NCI-H82 (cell line): ENCODE data around the gene UBE2Z.
"Not testable (repeated sequence)": the region's sequence is repeated elsewhere in the genome, so short reads cannot be mapped to it uniquely, and the experiment has no call there.

Experiments used
- DNase-seq: peaks from one replicate; lab custom pipeline; 2025; lab: John Stamatoyannopoulos, UW

UBE2Z gene

DNA sequence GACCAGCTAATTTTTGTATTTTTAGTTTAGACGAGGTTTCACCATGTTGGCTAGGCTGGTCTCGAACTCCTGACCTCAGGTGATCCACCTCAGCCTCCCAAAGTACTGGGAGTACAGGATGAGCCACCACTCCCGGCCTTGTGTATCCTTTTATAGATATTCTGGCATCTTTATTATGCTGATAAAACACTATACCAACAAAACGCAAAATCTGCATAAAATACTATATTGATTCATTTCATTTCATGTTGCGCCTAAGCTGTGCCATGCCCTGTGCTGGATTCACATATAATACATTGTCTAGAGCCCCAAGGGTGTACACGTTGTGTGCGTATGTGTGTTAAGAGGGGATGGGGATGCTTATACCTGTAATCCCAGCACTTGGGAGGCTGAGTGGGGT, 3.8 kb upstream of the UBE2Z start:
- no peak for DNase-seq

DNA sequence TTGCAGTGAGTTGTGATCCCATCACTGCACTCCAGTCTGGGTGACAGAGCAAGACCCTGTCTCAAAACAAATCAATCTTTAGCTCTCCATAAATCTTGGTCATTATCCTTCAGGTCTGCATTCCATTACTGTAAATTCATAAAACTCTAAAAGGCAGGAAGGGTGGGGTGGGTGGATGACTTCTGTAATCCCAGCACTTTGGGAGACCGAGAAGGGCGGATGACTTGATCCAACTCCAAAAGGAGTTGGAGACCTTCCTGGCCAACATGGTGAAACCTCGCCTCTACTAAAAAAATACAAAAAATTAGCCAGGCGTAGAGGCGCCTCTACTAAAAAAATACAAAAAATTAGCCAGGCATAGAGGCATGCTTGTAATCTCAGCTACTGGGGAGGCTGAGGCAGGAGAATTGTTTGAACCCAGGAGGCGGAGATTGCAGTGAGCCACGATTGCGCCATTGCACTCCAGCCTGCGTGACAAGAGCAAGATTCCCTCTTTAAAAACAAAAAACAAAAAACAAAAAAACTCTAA, 2.2 kb upstream of the UBE2Z start:
- no peak for DNase-seq

DNA sequence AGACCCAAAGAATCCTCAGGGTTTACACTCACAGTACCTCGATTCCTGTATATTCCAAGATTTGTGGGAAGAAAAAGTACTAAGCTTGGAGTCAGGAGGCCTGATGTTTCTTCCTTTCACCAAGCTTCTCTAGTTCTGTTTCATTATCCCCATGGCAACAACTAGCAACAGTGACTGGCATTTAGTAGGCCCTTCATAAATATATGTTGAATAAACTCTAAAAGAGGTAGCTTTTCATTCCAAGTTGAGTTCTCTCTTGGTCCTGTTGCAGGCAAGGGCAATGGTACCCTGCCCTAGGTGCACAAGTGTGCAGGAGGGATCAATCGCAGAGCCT, 527 bp upstream of the UBE2Z start:
- DNase-seq = peak; percentile 74

DNA sequence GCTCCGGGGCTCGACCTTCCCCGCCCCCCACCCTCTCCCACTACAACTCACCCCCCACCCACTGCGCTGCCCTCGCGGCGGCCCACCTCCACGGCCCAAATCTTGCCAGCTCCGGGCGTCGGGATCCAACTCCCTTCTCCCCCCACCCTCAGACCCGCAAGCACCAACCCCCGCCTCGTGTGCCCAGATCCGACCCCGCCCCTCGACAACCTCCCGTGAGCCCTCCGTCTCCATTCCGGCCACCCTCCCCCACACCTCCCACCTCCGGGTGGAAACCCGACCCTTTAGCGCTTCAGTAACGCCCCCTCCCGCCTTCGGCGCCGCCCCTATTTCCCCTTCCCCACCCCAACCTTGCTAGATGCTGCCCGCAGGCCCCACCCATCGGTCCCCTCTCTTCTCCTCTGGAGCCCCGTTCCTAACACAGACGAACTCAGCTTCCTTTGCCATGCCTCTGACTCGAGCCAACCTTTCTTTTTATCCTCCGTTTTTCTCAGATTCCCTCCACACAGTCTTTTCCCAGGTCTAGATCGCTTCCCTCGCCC, 717 bp downstream of the UBE2Z start:
- DNase-seq = peak; percentile 99

DNA sequence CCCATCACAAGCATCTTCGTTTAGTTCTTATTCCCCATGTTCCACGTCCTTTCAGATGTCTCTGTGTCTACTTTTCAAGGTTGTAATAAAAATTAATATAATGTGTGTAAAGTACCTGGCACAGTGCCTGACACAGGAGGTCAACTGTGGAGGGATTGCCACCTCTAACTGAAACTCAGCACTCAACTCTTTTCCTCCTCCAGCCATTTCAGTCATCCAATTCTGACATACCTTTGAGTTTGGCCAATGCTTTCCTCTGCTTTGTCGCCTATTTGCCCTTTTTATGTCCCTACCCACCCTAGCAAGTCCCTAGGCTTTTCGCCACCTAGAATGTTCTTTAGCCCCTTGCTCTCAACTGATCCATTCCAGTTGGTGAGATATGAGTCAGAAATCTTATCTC, 1.6 kb downstream of the UBE2Z start:
- DNase-seq = no peak

DNA sequence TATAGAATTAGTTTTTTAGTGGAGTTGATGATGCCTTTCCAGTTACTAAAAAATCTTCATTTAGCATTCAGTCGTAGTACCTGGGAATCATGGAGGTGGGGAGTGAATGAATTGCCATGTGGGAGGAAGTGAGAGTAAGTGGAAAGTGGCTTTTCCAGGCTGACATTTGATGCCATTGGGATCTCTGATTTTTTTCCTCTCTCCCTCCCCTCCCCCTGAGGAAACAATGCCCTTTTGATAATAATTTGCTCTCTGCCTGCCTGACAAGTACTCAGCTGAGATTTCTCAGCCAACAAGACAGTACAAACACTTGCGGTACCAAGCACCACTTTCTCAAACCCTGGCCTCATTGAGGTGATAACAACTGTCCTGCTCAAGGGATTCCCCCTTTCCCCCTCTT, 2.2 kb downstream of the UBE2Z start:
- no peak for DNase-seq

DNA sequence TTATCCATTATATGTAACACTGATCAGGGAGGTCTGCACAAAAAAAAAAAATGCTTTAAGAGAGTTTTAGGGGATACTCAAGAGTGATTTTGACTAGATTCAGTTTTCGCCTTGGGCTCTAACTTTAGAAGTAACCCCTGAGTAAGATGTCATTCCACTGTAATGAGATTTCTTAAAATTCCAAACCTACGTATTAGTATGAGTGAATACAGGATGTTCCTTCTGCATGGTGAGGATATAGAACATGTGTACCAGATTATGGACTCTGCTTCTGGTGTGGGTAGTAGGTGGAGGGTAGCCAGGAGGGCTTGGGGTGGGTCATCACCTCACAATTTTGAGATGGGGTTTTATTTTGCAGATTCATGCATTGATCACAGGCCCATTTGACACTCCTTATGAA, 4.3 kb downstream of the UBE2Z start:
- no peak for DNase-seq

DNA sequence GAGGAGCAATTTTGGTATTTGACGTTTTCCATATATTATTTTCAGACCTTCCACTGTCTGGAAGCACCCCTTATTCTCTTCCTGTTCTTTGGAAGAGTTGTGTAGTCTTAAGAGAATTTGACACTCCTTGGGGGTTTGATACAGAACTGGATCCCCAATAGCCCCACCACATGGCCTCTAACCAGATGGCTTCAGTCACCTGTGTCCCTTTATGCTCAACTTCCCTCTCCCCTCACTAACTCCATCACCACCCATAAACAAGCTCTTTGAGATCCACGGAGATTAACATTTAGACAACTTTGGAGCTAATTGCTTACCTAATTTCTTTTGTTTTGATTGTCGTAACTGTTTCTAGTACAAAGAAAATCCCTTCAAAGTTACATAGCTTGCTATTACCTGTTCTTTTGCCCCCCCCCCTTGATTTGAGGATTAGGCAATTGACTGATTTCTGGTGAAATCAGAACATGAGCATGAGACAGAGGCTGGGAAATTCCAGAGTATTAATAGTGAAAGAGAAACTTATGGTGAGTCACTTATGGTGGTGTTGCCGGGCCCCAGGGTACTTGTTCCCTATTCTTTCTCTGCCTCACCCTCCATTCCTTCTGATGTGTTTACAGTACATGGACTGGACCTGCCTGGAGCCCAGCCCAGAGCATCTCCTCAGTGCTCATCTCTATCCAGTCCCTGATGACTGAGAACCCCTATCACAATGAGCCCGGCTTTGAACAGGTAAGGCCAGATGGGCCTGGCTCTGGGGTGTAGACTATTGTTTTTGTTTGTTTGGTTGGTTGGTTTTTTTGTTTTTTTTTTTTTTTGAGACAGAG, 7.5 kb downstream of the UBE2Z start:
- no peak for DNase-seq

DNA sequence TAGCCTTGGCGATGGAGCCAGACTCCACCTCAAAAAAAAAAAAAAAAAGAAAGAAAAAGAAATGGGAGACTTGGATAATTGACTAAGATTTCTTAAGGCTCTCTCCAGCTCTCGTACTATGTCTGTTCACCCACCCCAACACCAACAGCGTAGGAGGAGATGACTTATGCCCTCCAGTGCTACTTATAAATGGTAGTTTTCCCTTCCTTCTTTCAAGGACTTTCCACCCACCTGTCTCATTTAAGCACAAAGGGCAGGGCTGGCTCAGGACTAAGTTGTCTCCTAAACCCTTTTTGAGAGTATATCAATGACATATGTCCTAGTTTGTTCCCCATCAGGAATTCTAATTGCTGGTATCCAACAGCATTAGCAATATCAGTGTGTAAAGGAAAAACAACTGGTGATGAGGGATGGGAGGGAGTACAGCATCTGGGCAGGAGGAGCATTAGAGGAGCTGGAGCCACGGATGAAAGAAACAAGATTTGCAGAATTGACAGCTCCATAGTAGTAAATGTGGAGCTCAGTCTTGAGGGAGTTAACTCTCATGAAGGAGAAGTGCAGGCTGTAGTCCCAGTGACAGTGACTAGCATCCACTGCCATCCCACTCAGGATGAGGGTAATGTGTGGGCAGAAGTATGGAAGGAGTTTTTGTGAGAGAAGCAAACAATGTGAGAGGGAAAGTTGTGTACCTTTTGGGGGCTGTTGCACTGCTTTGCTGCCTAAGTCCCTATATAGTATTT, 17.2 kb downstream of the UBE2Z start:
- DNase-seq = no peak

DNA sequence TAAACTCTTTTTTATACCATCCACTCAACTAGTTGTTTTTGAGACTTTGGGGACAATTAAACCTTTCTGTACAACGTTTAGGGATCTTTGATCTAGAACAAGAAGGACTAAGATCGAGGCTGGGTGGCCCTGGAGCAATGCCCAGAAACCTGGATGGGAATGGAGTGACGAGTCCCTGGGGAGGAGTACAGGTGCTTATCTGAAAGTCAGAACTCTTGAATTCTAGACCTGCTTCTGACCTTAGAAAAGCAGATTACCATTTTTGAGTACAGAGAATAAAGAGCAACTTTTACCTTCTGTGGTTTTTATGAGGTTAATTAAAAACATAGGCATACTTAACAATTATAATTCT, 17.8 kb downstream of the UBE2Z start:
- no peak for DNase-seq

DNA sequence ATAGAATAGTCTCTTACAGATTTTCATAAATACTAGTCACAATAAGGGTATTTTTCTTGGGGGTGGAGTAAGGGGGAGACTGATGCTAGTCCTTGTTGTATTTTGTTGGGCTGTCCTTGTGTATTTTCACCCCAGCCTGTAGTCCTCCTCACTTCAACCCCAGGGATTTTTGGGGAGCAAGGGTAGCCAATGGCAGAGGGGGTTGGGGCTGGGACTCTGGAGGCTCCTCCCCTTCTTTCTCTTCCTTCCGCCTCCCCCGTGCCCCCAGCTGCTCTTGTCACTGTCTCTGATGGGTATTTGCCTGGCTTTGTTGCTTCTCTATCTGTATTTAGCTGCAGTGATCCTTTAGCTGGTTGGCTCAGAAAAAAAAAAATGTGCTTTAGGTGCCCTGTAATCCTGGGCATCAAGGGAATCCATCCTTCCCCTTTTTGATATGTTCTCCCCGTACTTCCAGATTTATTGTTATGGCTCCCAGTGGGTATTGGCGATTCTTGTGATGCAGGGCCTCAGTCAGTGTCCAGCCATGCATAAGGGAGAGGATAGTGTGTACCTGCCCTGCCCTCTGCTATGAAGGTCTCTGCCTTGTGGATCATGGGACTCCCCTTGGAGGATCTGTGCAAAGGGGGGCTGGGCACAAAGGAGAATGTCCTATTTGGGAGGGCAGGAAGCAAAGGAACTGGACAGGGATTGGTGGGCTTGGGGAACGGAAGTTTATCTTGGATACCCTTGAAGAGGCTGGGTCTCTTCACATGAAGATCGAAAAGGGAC, 20.0 kb downstream of the UBE2Z start:
- no peak for DNase-seq

DNA sequence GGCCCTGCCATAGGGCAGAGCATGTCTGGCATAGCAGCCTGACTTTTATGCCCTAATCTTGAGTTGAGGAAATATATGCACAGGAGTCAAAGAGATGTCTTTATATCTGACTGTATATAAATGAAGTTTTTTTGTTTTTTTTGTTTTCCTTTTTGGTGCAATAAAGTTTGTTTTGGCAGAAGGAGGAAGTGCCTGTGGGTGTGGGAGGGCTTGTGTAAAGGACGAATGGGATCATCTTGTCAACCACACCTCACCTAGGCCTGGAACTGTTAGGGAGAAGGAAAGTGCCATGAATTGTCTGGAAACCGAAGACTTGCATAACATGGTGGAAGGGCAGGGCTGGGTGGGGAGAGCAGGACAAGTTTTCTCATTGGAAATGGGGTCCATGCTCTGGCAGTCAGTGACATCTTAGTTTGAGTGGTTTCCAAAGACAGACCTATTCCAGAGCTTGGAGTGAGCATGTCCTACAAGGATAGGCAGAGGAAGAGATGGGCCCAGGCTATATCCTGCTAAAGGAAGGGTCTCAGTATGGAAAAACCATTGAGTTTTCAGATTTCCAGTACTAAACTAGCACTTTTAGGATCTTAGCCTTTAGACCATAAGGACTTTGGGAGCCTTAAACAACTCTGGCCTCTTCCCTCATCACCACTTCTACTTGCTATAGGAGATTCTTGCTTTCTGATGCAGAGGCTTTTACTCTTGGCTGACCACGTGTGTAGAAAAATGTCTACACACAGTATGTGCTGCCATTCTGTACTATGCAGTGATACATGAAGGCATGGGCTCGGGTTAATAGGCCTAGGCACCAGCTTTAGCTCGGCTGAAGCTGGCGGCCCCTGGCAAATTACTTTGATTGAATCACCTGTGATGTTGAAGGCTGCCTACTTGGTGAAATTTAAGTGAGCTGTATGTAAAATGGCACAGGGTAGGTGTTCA, 20.9 kb downstream of the UBE2Z start:
- DNase-seq = no peak

DNA sequence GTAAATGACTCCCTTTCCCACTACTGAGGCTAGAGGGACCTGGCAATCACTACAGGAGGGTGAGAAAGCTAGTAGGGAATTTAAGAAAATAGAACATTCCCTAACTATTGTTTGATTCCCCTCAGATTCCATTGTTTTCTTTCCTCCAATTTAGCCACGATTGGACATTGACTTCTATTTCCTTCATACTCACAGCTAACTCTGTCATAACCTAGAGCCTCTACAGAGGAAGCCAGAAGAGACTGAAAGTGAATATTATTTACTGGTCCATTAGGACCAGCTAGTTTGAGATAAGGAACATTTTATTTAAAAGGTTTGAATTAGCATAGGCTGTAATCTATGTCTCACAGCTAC, 21.6 kb downstream of the UBE2Z start:
- no peak for DNase-seq

DNA sequence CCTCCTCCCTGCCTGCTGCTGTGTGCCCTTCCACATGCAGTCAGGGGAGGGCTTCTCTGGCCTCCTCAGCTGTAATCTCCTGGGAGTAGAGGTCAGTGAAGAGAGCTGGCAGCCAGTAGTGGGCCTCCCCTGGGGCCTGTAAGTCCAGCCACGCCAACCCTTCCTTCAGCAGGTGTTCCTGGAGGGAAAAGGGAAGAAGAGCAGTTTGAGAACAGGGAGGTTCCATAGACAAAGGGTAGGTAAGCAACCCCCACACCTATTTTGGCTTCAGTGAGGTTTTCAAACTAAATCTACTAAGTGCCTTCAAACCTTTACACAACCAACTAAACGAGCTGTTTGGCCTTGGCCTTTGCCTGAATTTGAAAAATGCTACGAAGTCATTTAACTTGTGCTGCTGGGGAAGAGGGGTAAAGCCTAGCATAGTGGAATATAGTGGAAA, 22.2 kb downstream of the UBE2Z start:
- DNase-seq = peak; percentile 42

DNA sequence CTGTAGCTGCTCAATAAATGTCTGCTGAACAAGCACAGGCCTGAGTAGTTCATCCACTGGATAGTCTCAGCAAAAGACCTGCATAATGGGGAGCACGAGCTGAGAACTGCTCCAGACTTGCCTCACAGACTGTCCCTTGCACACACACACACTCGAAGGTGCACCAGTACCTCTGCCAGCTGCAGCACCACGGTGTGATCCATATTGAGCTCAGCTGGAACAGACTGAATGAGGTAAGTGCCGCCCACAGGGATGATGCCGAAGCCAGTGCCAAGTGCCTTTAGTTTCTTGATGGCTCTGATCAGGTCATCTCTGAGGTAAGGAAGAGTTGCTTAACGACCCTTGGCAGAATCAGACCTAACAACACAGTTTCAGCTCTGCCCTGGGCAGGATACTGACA, 24.8 kb downstream of the UBE2Z start:
- DNase-seq = no peak

DNA sequence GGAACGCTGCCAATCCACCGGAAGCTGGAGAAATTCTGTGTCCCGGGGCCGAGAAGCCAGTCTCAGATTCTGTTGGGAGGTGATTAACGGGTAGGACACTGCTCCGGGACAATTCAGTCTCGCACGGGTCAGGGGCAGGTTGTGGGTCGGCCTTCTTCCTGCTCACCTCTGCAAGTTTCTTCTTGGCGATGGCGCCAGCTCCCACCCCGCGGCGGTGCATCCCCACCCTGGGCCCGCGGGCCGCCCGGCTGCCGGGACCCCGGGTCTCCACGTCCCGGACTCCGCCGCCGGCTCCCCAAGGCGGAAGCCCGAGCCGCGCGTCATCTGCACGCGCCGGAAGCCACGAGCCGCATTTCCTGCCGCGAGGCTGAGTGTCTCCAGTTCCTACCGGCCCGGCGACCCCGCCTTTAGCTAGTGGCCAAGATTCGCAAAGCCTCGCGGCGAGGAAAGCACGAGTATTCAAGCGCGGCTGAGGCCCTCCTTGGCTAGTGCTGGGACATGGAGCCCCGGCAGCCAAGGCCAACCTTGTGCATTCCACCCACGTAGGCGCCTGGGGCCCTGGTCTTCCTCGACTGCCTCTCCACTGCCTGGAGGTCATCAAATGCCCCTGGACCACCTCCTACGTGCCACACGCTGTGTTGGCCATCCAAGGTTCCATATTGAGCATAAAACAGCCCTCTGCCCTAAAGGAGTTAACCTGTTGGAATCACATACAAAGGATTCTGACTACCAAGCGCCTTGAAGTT, 36.5 kb downstream of the UBE2Z start, which contains the start of gene SNF8:
SNF8 (minus strand) TSS at position 328 of the 746 bp plus-strand sequence; CDS start at position 220, 108 bp downstream.
- peak; percentile 97 for DNase-seq

DNA sequence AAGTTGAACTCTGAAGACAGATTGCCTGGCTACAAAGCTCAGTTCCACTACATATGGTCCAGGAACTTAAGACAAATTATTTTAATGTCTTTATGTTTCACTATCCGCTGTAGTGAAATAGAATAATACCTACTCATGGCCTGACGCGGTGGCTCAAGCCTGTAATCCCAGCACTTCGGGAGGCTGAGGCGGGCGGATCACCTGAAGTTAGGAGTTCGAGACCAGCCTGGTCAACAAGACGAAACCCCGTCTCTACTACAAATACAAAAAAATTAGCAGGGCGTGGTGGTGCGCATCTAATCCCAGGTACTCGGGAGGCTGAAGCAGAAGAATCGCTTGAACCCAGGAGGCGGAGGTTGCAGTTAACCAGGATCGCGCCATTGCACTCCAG, 37.0 kb downstream of the UBE2Z start:
- not testable (repeated sequence) for DNase-seq

DNA sequence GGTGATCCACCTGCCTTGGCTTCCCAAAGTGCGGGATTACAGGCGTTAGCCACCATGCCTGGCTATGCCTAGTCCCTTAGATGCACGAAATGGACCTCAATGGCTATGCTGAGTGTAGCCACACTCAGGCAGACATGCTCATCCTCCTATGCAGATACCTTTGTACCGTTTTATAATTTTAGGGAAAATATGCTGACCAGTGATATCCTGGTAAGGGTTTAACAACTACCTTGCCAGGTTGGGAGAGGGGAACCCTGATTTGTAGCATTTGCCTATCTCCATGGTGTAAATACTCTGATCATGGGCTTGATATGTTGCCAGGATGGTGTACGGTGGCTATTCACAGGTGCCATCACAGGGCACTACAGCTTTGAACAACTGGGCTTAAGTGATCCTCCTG, 43.4 kb downstream of the UBE2Z start:
- DNase-seq = no peak

DNA sequence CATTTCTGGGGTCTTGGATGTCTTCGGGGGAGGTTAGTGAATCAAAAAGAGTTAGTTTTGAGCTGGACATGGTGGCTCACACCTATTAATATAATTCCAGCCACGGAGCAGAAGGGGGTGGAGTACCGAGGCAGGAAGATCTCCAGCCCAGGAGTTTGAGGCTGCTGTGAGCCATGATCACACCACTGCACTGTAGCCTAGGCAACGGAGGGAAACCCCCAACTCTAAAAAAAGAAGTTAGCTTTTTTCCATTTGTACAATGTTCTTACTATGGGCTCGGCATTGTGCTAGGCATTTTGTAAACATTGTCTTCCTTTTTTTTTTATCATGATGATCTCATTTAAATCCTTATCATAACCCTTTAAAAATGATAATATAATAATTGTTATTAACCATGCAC, 44.7 kb downstream of the UBE2Z start:
- DNase-seq = no peak

DNA sequence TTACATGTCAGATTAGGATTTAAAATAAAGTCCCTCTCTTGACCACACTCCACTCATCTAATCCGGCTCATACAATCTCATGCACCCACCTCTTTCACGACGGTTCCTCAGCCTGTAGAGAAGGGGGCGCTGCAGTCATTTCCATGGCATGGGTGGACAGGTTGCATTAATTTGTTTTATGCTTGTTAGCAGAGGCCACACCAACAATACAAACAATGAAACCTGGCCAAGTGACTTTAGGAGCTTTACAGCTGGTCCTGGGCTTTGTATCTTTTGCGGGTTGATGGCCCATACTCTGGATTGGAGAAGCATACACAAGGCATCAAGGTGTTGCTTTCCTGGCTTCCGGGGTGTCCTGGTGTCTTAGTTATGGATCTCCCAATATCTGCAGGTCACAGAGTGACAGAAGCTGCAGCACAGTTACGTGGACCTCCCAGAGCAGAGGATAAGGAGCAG, 46.1 kb downstream of the UBE2Z start:
- peak; percentile 93 for DNase-seq
